GM23248 (cell line): ENCODE results near the gene PXDN. TPM values are rescaled to one million over a fixed set of nuclear protein-coding genes. Genes with fewer than 3 reads are reported as not detected.
A peak's percentile ranks its signal among the peaks of the same experiment; 100 is the strongest.

Experiments used
- DNase-seq: peaks from one replicate; pipeline ENCODE4 v3.0.0-alpha.2; 2015
- H2AFZ ChIP-seq: fragments of 200-600 bp; sonication (generic); 2 replicates; pipeline ENCODE4 v1.6.1; 2016; ENCODE audit warnings: antibody characterized with exemption
- H3F3A ChIP-seq: fragments of 200-600 bp; sonication (generic); 2 replicates; pipeline ENCODE4 v1.6.1; 2016; ENCODE audit warnings: mild to moderate bottlenecking, antibody characterized with exemption, mixed run types; ENCODE audit not compliant: insufficient read depth
- H3K27ac ChIP-seq: fragments of 200-600 bp; sonication (generic); 2 replicates; pipeline ENCODE4 v1.5.1; 2016; ENCODE audit warnings: mild to moderate bottlenecking
- H3K27me3 ChIP-seq: fragments of 200-600 bp; sonication (generic); replicated peaks from 2 replicates; pipeline ENCODE4 v1.6.1; 2016; ENCODE audit warnings: mild to moderate bottlenecking; ENCODE audit not compliant: insufficient read depth
- H3K36me3 ChIP-seq: fragments of 200-600 bp; sonication (generic); 2 replicates; pipeline ENCODE4 v1.6.1; 2016; ENCODE audit warnings: low read depth, mild to moderate bottlenecking
- H3K4me1 ChIP-seq: fragments of 200-600 bp; sonication (generic); 2 replicates; pipeline ENCODE4 v1.6.1; 2016; ENCODE audit warnings: mild to moderate bottlenecking; ENCODE audit not compliant: insufficient read depth
- H3K4me2 ChIP-seq: fragments of 200-600 bp; sonication (generic); one replicate; pipeline ENCODE4 v1.6.1; 2016; ENCODE audit warnings: mild to moderate bottlenecking; ENCODE audit not compliant: unreplicated experiment
- H3K4me3 ChIP-seq: fragments of 200-600 bp; sonication (generic); 2 replicates; pipeline ENCODE4 v1.5.1; 2016; ENCODE audit warnings: mild to moderate bottlenecking
- H3K79me2 ChIP-seq: fragments of 200-600 bp; sonication (generic); 2 replicates; pipeline ENCODE4 v1.6.1; 2016; ENCODE audit warnings: mild to moderate bottlenecking; ENCODE audit not compliant: insufficient read depth
- H3K9ac ChIP-seq: fragments of 200-600 bp; sonication (generic); 2 replicates; pipeline ENCODE4 v1.6.1; 2016; ENCODE audit warnings: mild to moderate bottlenecking
- H3K9me2 ChIP-seq: fragments of 200-600 bp; sonication (generic); 2 replicates; pipeline ENCODE4 v1.6.1; 2016; ENCODE audit warnings: mixed run types, mild to moderate bottlenecking, moderate library complexity; ENCODE audit not compliant: insufficient read depth
- H3K9me3 ChIP-seq: fragments of 200-600 bp; sonication (generic); one replicate; pipeline ENCODE4 v1.6.1; 2017; ENCODE audit warnings: low read depth
- H4K20me1 ChIP-seq: fragments of 200-600 bp; sonication (generic); 2 replicates; pipeline ENCODE4 v1.6.0; 2016; ENCODE audit not compliant: insufficient read depth
- EZH2 ChIP-seq: fragments of 200-600 bp; sonication (generic); IDR thresholded peaks from 2 replicates; pipeline ENCODE4 v1.6.1; 2018; ENCODE audit warnings: antibody characterized with exemption, mild to moderate bottlenecking; ENCODE audit not compliant: insufficient read depth, poor library complexity, severe bottlenecking
- EZH2phosphoT487 ChIP-seq: fragments of 200-600 bp; sonication (generic); IDR thresholded peaks from 2 replicates; pipeline ENCODE4 v1.6.1; 2018; ENCODE audit warnings: antibody characterized with exemption, moderate library complexity, mild to moderate bottlenecking, low read depth; ENCODE audit not compliant: insufficient read depth
- WGBS, 2 experiments: methylation state at CpG; one replicate each; pipeline ENCODE4 v1.1.6; 2015 to 2017; ENCODE audit warnings: low lambda C conversion rate in 2 of 2, low coverage in 1 of 2; ENCODE audit errors: missing lambda C conversion rate in 2 of 2; 5-methylcytosine and 5-hydroxymethylcytosine counted together
- in situ Hi-C: fragments of 300-500 bp; cut with MboI; formaldehyde crosslinking; loops from 2 replicates; pipeline ENCODE4 v1.15.0; 2020
- polyA plus RNA-seq: library from polyadenylated mRNA; unstranded; fragments of >200 nt; fragmentation: Nextera tagmentation; extraction: Ambion mirVana; gene quantifications from 2 replicates; pipeline ENCODE4 v1.2.1, GENCODE V29; 2016
- total RNA-seq: library from RNA; depleted of rRNA; stranded (reverse); fragments of >200 nt; shearing (Covaris generic); gene quantifications from 2 replicates; pipeline ENCODE4 v1.2.3, GENCODE V29; 2014

The PXDN gene
- total and polyA plus RNA-seq, 2 experiments from 2014 or later = 222 to 263 TPM

DNA sequence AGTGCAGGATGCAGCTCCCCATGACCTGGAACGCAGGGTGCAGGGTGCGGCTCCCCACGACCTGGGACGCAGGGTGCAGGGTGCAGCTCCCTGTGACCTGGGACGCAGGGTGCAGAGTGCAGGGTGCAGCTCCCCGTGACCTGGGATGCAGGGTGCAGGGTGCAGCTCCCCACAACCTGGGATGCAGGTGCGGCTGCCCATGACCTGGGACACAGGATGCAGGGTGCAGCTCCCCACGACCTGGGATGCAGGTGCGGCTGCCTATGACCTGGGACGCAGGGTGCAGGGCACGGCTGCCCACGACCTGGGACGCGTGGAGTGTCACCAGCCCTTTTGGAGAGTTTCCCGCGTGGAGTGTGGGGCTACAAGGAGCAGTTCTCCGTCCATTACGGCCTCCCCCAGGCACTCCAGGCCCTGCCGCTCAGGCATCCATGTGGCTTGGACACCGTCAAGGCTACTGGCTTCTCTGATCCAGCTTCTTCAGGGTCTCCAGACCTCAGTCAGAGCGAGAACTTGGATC, 38.7 kb downstream of the PXDN start:
- no peak overlapping the region for H2AFZ ChIP-seq
- WGBS, 2 experiments = 95 to 96% methylated on average over 13 to 20 of the region's 21 CpGs
- H3K27ac ChIP-seq = no peak overlapping the region
- no peak overlapping the region for H3K4me3 ChIP-seq
- no peak overlapping the region for H3K4me2 ChIP-seq
- H4K20me1 ChIP-seq = peaks cover 5% of the 10 kb centered on the region
- no peaks in the 10 kb centered on the region for H3K9me3 ChIP-seq
- peaks cover 5% of the 10 kb centered on the region for H3F3A ChIP-seq
- no peak for DNase-seq
- H3K9ac ChIP-seq = no peak overlapping the region
- H3K27me3 ChIP-seq = no peaks in the 10 kb centered on the region
- in situ Hi-C loops = no loop called here
- peaks cover 10% of the 10 kb centered on the region for H3K4me1 ChIP-seq
- H3K79me2 ChIP-seq = peaks cover 70% of the 10 kb centered on the region
- no peak for TF ChIP-seq EZH2phosphoT487
- no peak for TF ChIP-seq EZH2
- H3K9me2 ChIP-seq = no peaks in the 10 kb centered on the region
- H3K36me3 ChIP-seq = no peaks in the 10 kb centered on the region

GRCh38 chr2:1704631-1705556, 39.4 kb downstream of the PXDN start:
- H3K36me3 ChIP-seq = no peaks in the 10 kb centered on the region
- H3K4me1 ChIP-seq = peaks cover 10% of the 10 kb centered on the region
- H3K4me2 ChIP-seq = no peak overlapping the region
- DNase-seq = peak; percentile 64
- peaks cover 5% of the 10 kb centered on the region for H4K20me1 ChIP-seq
- 86 to 91% methylated on average over 15 to 16 of the region's 18 CpGs for WGBS, 2 experiments
- H3K79me2 ChIP-seq = peaks cover 70% of the 10 kb centered on the region
- H3K4me3 ChIP-seq = no peak overlapping the region
- H3K9me3 ChIP-seq = no peaks in the 10 kb centered on the region
- H3F3A ChIP-seq = peaks cover 5% of the 10 kb centered on the region
- no peak overlapping the region for H2AFZ ChIP-seq
- H3K27ac ChIP-seq = no peak overlapping the region
- TF ChIP-seq EZH2phosphoT487 = no peak
- no peak for TF ChIP-seq EZH2
- H3K9ac ChIP-seq = no peak overlapping the region
- H3K9me2 ChIP-seq = no peaks in the 10 kb centered on the region
- no peaks in the 10 kb centered on the region for H3K27me3 ChIP-seq
- in situ Hi-C loops = no loop called here

- no peak overlapping the region for H3K9ac ChIP-seq
- H3K9me3 ChIP-seq = no peaks in the 10 kb centered on the region
- no peaks in the 10 kb centered on the region for H3K36me3 ChIP-seq
- peaks cover 5% of the 10 kb centered on the region for H4K20me1 ChIP-seq
- TF ChIP-seq EZH2 (no peak), EZH2phosphoT487 (no peak)
- no peaks in the 10 kb centered on the region for H3K9me2 ChIP-seq
- H3K4me1 ChIP-seq = no peaks in the 10 kb centered on the region
- peaks cover under 1% of the 10 kb centered on the region; the same call in 1 of the 2 replicates for H3F3A ChIP-seq
- no peak for DNase-seq
- H2AFZ ChIP-seq = no peak overlapping the region
- H3K4me3 ChIP-seq = no peak overlapping the region
- in situ Hi-C loops = no loop called here
- H3K4me2 ChIP-seq = no peak overlapping the region
- peaks cover 78% of the 10 kb centered on the region for H3K79me2 ChIP-seq
- no peak overlapping the region for H3K27ac ChIP-seq
- no peaks in the 10 kb centered on the region for H3K27me3 ChIP-seq
- 75 to 89% methylated on average over 7 of the region's 7 CpGs for WGBS, 2 experiments
These were observed 42.1 kb downstream of the PXDN start for GRCh38 chr2:1702186-1702565.

GRCh38 chr2:1701556-1702185, 42.6 kb downstream of the PXDN start:
- in situ Hi-C loops = no loop called here
- H3K27ac ChIP-seq = no peak overlapping the region
- H3K36me3 ChIP-seq = no peaks in the 10 kb centered on the region
- H3K4me3 ChIP-seq = no peak overlapping the region
- peaks cover 5% of the 10 kb centered on the region for H4K20me1 ChIP-seq
- 87 to 91% methylated on average over 18 to 20 of the region's 20 CpGs for WGBS, 2 experiments
- no peak overlapping the region for H3K9ac ChIP-seq
- H3K79me2 ChIP-seq = peaks cover 83% of the 10 kb centered on the region
- H3K9me2 ChIP-seq = no peaks in the 10 kb centered on the region
- TF ChIP-seq EZH2 (no peak), EZH2phosphoT487 (no peak)
- no peak overlapping the region for H2AFZ ChIP-seq
- no peaks in the 10 kb centered on the region for H3K9me3 ChIP-seq
- no peak overlapping the region for H3K4me2 ChIP-seq
- no peaks in the 10 kb centered on the region for H3K4me1 ChIP-seq
- DNase-seq = peak; percentile 48
- no peaks in the 10 kb centered on the region for H3F3A ChIP-seq
- no peaks in the 10 kb centered on the region for H3K27me3 ChIP-seq
